Parathyroid adenoma (tissue), 2 donors: ENCODE data around the gene SLC25A26.

Experiments used
- H2AFZ ChIP-seq: fragments of 300-600 bp; sonication (generic); one replicate; pipeline ENCODE4 v1.7.0; 2017; ENCODE audit warnings: antibody characterized with exemption, mild to moderate bottlenecking
- H3K27ac ChIP-seq: fragments of 300-600 bp; sonication (generic); one replicate; pipeline ENCODE4 v1.7.0; 2017
- H3K27me3 ChIP-seq: fragments of 300-600 bp; sonication (generic); one replicate; pipeline ENCODE4 v1.7.0; 2017; ENCODE audit warnings: low read length; ENCODE audit not compliant: control insufficient read depth, insufficient read depth
- H3K36me3 ChIP-seq: fragments of 300-600 bp; sonication (generic); one replicate; pipeline ENCODE4 v1.7.0; 2017; ENCODE audit warnings: low read length; ENCODE audit not compliant: control insufficient read depth, insufficient read depth
- H3K4me1 ChIP-seq: fragments of 300-600 bp; sonication (generic); one replicate; pipeline ENCODE4 v1.7.0; 2017; ENCODE audit warnings: control low read depth
- H3K4me2 ChIP-seq: fragments of 300-600 bp; sonication (generic); one replicate; pipeline ENCODE4 v1.7.0; 2017; ENCODE audit warnings: low read length
- H3K4me3 ChIP-seq: fragments of 300-600 bp; sonication (generic); one replicate; pipeline ENCODE4 v1.7.0; 2017; ENCODE audit warnings: low read depth, low read length
- H3K79me2 ChIP-seq: fragments of 300-600 bp; sonication (generic); one replicate; pipeline ENCODE4 v1.7.0; 2017; ENCODE audit warnings: control low read depth
- H3K9ac ChIP-seq: fragments of 300-600 bp; sonication (generic); one replicate; pipeline ENCODE4 v1.7.0; 2017; ENCODE audit warnings: mild to moderate bottlenecking
- H3K9me3 ChIP-seq: fragments of 300-600 bp; sonication (generic); one replicate; pipeline ENCODE4 v1.7.0; 2017; ENCODE audit warnings: low read length; ENCODE audit not compliant: control insufficient read depth
- TF ChIP-seq, protein P1 (sequence below): fragments of 300-600 bp; sonication (generic); IDR thresholded peaks from one replicate; pipeline ENCODE4 v1.7.0; 2017; ENCODE audit warnings: antibody characterized with exemption, mild to moderate bottlenecking
- donor health status: primary hyperparathyroidism.

SLC25A26 gene

DNA sequence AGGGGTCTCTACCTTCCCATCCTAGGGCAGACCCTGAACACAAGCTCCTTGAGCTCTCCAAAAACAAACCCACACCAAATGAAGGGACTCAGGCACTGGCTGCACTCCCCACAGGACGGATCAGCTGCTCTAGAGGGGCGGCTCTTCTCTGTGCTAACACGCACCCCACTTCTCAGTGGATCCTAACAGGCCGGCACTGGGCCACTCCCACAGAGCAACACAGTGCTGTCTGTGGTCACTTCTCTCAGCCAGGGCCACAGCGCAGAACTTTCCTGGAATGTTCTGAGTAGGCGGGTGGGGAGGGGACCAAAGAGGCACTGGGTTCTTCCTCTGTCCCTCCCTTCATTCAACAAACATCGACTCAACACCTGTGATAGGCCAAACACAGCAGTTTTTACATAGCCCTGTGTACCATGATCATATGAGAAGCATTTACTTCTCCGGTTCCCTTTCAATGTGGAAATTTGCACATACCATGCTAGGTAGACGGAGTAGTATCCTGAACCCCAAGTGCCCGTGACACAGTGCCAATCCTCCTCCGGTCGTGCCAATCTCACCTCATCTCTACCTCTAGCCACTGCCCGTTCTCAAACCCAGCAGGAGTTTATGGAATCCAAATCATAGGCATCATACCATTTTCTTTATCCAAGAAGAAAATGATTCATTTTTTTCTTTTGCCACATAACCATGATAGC is 181.9 kb downstream of the SLC25A26 start:
- Histone ChIP-seq H3K36me3 (no peaks in the 10 kb centered on the region), H2AFZ (no peak overlapping the region), H3K4me1 (no peaks in the 10 kb centered on the region), H3K27me3 (no peaks in the 10 kb centered on the region), H3K79me2 (no peaks in the 10 kb centered on the region), H3K9me3 (no peaks in the 10 kb centered on the region), H3K9ac (no peak overlapping the region), H3K27ac (no peak overlapping the region), H3K4me3 (no peak overlapping the region), H3K4me2 (no peak overlapping the region)
- TF ChIP-seq, protein P1, sequence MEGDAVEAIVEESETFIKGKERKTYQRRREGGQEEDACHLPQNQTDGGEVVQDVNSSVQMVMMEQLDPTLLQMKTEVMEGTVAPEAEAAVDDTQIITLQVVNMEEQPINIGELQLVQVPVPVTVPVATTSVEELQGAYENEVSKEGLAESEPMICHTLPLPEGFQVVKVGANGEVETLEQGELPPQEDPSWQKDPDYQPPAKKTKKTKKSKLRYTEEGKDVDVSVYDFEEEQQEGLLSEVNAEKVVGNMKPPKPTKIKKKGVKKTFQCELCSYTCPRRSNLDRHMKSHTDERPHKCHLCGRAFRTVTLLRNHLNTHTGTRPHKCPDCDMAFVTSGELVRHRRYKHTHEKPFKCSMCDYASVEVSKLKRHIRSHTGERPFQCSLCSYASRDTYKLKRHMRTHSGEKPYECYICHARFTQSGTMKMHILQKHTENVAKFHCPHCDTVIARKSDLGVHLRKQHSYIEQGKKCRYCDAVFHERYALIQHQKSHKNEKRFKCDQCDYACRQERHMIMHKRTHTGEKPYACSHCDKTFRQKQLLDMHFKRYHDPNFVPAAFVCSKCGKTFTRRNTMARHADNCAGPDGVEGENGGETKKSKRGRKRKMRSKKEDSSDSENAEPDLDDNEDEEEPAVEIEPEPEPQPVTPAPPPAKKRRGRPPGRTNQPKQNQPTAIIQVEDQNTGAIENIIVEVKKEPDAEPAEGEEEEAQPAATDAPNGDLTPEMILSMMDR = no peak

DNA sequence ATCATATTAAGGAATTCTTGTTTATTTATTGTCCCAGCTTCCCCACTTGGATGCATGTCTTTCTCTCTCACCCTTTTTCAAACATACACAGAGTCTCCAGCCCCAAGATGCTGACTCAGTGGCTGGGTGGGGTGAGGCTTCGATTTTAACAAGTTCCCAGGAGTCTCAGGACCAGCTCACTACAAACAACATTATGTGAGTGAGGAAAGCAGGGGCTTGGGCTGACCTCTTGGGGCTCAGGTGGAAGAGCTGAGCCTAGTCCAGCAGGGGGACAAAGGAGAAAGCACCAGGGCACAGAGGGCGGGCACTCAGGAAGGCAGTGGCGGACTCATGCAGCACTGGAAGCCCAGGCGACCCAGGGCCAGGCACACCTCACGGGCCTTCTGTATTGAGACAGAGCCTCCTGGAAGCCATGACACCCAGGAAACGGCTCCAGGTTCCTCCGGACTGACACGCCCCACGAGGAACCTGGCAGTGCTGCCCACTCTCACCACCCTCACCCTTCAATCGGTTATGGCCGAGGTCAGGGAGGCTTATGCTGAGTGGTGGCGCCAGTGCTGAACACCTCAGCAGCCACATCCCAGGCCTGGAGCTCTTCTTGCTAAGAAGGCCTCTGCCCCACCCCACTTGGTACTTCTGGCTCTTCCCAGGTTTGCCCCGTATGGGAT is 182.7 kb downstream of the SLC25A26 start:
- Histone ChIP-seq H3K27me3 (no peaks in the 10 kb centered on the region), H3K27ac (no peak overlapping the region), H3K4me2 (no peak overlapping the region), H2AFZ (no peak overlapping the region), H3K4me1 (no peaks in the 10 kb centered on the region), H3K9me3 (no peaks in the 10 kb centered on the region), H3K4me3 (no peak overlapping the region), H3K9ac (no peak overlapping the region), H3K36me3 (no peaks in the 10 kb centered on the region), H3K79me2 (peaks cover 4% of the 10 kb centered on the region)
- TF ChIP-seq, protein P1 = no peak

DNA sequence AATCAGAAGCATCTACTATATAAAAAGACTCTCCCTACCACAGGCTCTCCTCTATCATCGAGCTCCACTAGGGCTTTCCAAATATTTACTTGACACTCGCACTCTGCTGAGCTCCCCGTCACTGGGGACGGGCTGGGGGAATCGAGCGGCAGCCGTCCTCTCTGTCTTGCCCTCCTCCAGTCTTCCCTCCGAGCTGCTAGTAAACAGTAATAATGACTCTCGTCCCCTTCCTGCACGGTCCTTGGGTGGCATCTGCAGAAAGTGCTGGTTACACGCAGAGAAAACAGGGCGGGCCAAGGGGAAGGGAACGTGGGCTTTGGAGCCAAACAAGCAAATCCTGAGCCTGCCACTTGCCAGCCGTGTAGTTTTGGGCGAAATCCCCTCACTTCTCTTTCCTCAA is 183.4 kb downstream of the SLC25A26 start:
- Histone ChIP-seq H3K27me3 (no peaks in the 10 kb centered on the region), H3K27ac (no peak overlapping the region), H3K4me3 (no peak overlapping the region), H3K36me3 (no peaks in the 10 kb centered on the region), H2AFZ (no peak overlapping the region), H3K9ac (no peak overlapping the region), H3K9me3 (no peaks in the 10 kb centered on the region), H3K79me2 (peaks cover 4% of the 10 kb centered on the region), H3K4me1 (no peaks in the 10 kb centered on the region), H3K4me2 (no peak overlapping the region)
- TF ChIP-seq, protein P1 = no peak

DNA sequence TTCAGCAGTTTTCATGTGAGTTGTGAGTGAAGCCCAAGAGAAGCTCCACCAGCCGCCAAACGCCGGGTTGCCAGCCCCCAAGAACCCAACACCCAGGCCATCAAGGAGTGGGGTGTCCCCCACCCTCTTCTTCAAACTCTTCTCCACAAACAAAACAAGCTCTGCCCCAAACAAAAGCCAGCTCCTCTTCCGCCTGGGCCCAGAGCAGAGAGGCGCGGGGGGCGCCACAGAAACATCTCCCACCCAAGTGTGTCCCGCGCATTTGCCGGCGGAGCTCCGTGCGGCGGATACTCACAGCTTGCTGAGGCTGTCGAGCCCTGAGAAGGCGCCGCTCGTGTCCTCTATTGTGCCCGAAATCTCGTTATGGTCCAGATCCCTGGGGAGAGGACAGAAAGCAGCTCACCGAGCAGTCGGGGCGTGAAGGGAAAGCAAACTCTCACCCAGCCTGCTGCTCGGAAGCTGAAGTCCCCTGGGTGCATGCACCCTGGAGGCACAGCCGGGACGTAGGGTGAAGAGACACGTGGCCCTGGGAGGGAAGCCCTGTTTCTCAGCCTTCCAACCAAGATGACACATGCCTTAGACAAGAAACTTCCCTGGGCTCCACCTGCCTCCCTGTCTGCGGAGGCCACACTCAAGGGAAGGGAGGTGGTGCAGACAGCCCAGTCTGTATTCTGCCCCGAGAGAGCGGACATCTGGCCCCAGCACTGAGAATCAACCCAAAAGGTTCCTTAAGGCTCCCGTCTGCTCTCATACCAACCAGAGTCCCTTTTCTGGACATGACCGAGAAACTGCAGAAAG is 184.3 kb downstream of the SLC25A26 start:
- H3K79me2 ChIP-seq = peaks cover 4% of the 10 kb centered on the region
- H3K27ac ChIP-seq = no peak overlapping the region
- H3K36me3 ChIP-seq = no peaks in the 10 kb centered on the region
- no peaks in the 10 kb centered on the region for H3K9me3 ChIP-seq
- no peak overlapping the region for H2AFZ ChIP-seq
- TF ChIP-seq, protein P1 = no peak
- H3K4me1 ChIP-seq = no peaks in the 10 kb centered on the region
- no peak overlapping the region for H3K4me3 ChIP-seq
- H3K27me3 ChIP-seq = no peaks in the 10 kb centered on the region
- H3K9ac ChIP-seq = no peak overlapping the region
- no peak overlapping the region for H3K4me2 ChIP-seq
